GM23338 (cell line): ENCODE measurements around the gene SLC43A3.

ENCODE experiments used
- CTCF ChIP-seq, 2 experiments: fragments of 200-600 bp in 1 of 2; sonication (generic) in 1 of 2; conservative IDR thresholded peaks; 2 replicates each; pipeline versions ENCODE4 v1.5.1 to v1.6.1; 2016 to 2017; ENCODE audit warnings: antibody characterized with exemption in 2 of 2, low read depth in 2 of 2, mild to moderate bottlenecking in 2 of 2, moderate library complexity in 1 of 2
- EZH2 ChIP-seq: fragments of 200-600 bp; sonication (generic); IDR thresholded peaks from one replicate; pipeline ENCODE4 v1.8.0; 2017; ENCODE audit warnings: antibody characterized with exemption, mild to moderate bottlenecking, low read depth; ENCODE audit not compliant: unreplicated experiment
- EZH2phosphoT487 ChIP-seq: fragments of 200-600 bp; sonication (generic); IDR thresholded peaks from one replicate; pipeline ENCODE4 v1.8.1; 2018; ENCODE audit warnings: antibody characterized with exemption; ENCODE audit not compliant: unreplicated experiment
- JUNB ChIP-seq: IDR thresholded peaks from one replicate; pipeline ENCODE4 v1.6.1; 2016; ENCODE audit warnings: antibody characterized with exemption; ENCODE audit not compliant: unreplicated experiment
- POLR2AphosphoS5 ChIP-seq: IDR thresholded peaks from 2 replicates; pipeline ENCODE4 v1.6.1; 2016; ENCODE audit warnings: antibody characterized with exemption, low read depth
- STAT1 ChIP-seq: IDR thresholded peaks from one replicate; pipeline ENCODE4 v1.6.1; 2016; ENCODE audit warnings: antibody characterized with exemption; ENCODE audit not compliant: unreplicated experiment
- TF ChIP-seq, protein P1 (sequence below): IDR thresholded peaks from one replicate; pipeline ENCODE4 v1.6.1; 2018; ENCODE audit warnings: antibody characterized with exemption; ENCODE audit not compliant: unreplicated experiment
- TF ChIP-seq, protein P2 (sequence below): IDR thresholded peaks from 2 replicates; pipeline ENCODE4 v1.6.1; 2016; ENCODE audit warnings: antibody characterized with exemption

DNA sequence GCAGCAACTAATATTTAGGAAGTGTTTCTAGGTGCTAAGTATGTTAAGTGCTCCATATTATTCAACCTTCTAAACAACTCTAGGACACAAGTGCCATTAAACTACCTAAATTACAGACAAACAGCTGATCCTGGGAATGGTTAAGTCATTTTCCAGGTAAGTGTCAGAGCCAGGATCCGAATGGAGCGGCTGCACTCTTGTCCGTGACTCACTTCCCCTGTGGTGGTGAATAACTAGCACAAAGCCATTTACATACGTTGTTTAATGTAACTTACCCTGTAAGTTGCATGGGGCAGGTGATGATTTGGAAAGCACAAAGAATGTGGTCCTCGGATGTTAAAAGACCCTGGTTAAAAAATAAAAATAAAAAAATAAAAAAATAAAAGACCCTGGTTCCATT is 27.7 kb downstream of the SLC43A3 start:
- TF ChIP-seq, protein P1, sequence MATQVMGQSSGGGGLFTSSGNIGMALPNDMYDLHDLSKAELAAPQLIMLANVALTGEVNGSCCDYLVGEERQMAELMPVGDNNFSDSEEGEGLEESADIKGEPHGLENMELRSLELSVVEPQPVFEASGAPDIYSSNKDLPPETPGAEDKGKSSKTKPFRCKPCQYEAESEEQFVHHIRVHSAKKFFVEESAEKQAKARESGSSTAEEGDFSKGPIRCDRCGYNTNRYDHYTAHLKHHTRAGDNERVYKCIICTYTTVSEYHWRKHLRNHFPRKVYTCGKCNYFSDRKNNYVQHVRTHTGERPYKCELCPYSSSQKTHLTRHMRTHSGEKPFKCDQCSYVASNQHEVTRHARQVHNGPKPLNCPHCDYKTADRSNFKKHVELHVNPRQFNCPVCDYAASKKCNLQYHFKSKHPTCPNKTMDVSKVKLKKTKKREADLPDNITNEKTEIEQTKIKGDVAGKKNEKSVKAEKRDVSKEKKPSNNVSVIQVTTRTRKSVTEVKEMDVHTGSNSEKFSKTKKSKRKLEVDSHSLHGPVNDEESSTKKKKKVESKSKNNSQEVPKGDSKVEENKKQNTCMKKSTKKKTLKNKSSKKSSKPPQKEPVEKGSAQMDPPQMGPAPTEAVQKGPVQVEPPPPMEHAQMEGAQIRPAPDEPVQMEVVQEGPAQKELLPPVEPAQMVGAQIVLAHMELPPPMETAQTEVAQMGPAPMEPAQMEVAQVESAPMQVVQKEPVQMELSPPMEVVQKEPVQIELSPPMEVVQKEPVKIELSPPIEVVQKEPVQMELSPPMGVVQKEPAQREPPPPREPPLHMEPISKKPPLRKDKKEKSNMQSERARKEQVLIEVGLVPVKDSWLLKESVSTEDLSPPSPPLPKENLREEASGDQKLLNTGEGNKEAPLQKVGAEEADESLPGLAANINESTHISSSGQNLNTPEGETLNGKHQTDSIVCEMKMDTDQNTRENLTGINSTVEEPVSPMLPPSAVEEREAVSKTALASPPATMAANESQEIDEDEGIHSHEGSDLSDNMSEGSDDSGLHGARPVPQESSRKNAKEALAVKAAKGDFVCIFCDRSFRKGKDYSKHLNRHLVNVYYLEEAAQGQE, result no peak
- TF ChIP-seq EZH2 (no peak), CTCF (conservative IDR thresholded peaks at IDR 0.05; ENCODE audit: low read depth in 2 of 2) (no peak), POLR2AphosphoS5 (no peak), STAT1 (no peak), JUNB (no peak), EZH2phosphoT487 (no peak)
- TF ChIP-seq, protein P2, sequence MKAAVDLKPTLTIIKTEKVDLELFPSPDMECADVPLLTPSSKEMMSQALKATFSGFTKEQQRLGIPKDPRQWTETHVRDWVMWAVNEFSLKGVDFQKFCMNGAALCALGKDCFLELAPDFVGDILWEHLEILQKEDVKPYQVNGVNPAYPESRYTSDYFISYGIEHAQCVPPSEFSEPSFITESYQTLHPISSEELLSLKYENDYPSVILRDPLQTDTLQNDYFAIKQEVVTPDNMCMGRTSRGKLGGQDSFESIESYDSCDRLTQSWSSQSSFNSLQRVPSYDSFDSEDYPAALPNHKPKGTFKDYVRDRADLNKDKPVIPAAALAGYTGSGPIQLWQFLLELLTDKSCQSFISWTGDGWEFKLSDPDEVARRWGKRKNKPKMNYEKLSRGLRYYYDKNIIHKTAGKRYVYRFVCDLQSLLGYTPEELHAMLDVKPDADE, result no peak
